HG03520 (cell line): ENCODE data around the gene DTYMK.
"Not testable (repeated sequence)": the region's sequence is repeated elsewhere in the genome, so short reads cannot be mapped to it uniquely, and the experiment has no call there.

ENCODE experiments used
- ATAC-seq: cut with Tn5 transposase; IDR thresholded peaks from one replicate; pipeline ENCODE4 v1.9.1; 2021; ENCODE audit warnings: mild to moderate bottlenecking, moderate library complexity; ENCODE audit not compliant: unreplicated experiment

The DTYMK gene, protein sequence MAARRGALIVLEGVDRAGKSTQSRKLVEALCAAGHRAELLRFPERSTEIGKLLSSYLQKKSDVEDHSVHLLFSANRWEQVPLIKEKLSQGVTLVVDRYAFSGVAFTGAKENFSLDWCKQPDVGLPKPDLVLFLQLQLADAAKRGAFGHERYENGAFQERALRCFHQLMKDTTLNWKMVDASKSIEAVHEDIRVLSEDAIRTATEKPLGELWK

GRCh38 chr2:241686650-241687425 lies at the start of gene DTYMK:
Gene DTYMK (minus strand): TSS chr2:241686815. CDS start chr2:241686783, 32 bp downstream.
- ATAC-seq: peak; percentile 93

- no peak for ATAC-seq
Observed at GRCh38 chr2:241736111-241736510, 49.5 kb upstream of the DTYMK start.

GRCh38 chr2:241734467-241735208 lies 48.0 kb upstream of the DTYMK start, which contains the start of gene D2HGDH:
Gene D2HGDH (plus strand): TSS chr2:241734630. CDS start chr2:241735225, 595 bp downstream.
- ATAC-seq: peak; percentile 69

DNA sequence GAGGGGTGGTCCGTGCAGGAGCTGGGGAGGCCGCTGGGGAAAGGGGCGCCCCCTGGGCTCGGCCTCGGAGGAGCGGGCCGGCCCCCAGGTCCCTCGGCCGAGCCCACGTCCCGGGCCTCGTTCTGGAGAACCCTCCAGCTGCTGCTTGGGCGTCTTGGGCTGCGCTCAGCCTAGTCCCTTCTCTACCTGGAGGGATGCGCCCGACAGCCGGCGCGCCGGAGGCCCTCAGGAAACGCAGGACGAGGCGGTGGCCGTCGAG lies 47.5 kb upstream of the DTYMK start:
- ATAC-seq: peak; percentile 24

GRCh38 chr2:241733391-241734207 lies 47.0 kb upstream of the DTYMK start:
- ATAC-seq: no peak

DNA sequence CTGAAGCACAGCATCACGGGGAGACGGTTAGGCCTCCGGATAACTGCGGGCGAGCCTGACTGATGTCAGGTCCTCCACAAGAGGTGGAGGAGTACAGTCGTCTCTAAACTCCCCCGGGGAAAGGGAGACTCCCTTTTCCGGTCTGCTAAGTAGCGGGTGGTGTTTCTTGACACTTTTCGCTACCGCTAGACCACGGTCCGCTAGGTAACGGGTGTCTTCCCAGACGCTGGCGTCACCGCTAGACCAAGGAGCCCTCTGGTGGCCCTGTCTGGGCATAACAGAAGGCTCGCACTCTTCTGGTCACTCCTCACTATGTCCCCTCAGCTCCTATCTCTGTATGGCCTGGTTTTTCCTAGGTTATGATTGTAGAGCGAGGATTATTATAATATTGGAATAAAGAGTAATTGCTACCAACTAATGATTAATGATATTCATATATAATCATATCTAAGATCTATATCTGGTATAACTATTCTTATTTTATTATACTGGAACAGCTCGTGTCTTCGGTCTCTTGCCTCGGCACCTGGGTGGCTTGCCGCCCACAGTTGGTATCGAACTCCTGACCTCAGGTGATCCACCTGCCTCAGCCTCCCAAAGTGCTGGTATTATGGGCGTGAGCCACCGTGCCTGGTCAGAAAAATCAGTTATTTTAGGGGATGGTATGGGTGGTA lies 46.0 kb upstream of the DTYMK start:
- ATAC-seq: not testable (repeated sequence)

DNA sequence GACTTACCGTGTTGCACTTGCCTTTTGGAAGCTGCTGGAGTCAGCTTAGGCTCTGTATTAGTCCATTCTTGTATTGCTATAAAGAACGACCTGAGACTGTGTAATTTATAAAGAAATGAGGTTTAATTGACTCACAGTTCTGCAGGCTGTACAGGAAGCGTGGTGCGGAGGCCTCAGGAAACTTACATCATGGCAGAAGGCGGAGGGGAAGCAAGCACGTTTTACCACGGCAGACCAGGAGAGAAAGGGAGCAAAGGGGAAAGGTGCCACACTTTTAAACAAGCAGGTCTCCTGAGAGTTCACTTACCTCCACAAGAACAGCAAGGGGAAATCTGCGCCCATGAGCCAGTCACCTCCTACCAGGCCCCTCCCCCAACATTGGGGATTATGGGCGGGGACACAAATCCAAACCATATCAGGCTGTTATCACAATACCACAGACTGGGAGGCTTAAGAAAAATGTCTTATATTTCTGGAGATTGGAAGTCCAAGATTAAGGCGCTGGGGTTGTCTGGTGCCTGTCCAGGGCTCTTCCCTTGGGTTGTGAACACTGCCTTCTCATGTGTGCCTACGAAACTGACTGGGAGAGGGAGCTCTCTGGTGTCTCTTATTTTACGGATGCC lies 44.2 kb upstream of the DTYMK start:
- ATAC-seq: no peak

DNA sequence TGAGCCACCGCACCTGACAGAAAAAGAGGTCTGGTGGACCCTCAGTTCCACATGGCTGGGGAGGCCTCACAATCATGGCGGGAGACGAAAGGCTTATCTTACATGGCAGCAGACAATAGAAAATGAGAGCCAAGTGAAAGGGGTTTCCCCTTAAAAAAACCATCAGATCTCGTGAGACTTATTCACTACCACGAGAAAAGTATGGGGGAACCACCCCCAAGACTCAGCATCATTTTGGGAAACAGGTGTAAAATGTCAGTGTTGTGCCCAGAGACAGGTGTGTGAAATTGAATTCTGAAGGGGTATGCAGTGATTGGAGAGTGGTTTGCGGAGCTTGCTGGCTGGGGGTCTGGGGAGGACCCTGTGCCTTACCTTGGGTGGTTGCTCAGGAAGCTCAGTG lies 43.3 kb upstream of the DTYMK start:
- no peak for ATAC-seq

GRCh38 chr2:241728627-241729026 lies 42.0 kb upstream of the DTYMK start:
- ATAC-seq: no peak

DNA sequence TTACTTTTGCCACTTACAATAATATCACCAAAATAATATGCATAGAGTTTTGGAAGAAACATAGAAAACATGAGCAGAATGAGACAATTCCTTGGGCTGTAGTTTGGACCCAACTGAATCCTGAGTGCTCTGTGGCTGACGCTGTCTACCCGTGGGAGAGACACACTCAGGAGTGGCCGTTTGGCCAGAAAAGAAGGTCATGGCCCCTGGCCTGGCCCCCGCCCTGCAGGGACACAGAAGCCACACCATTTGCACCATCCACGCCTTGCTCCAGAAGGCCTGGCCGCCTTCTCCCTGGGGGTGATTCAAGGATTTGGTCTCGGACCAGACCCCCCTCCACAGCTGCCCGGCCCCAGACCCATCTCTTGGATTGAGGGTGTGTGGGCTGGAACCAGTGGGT lies 41.4 kb upstream of the DTYMK start:
- no peak for ATAC-seq

GRCh38 chr2:241726459-241726858 lies 39.8 kb upstream of the DTYMK start:
- ATAC-seq: no peak

DNA sequence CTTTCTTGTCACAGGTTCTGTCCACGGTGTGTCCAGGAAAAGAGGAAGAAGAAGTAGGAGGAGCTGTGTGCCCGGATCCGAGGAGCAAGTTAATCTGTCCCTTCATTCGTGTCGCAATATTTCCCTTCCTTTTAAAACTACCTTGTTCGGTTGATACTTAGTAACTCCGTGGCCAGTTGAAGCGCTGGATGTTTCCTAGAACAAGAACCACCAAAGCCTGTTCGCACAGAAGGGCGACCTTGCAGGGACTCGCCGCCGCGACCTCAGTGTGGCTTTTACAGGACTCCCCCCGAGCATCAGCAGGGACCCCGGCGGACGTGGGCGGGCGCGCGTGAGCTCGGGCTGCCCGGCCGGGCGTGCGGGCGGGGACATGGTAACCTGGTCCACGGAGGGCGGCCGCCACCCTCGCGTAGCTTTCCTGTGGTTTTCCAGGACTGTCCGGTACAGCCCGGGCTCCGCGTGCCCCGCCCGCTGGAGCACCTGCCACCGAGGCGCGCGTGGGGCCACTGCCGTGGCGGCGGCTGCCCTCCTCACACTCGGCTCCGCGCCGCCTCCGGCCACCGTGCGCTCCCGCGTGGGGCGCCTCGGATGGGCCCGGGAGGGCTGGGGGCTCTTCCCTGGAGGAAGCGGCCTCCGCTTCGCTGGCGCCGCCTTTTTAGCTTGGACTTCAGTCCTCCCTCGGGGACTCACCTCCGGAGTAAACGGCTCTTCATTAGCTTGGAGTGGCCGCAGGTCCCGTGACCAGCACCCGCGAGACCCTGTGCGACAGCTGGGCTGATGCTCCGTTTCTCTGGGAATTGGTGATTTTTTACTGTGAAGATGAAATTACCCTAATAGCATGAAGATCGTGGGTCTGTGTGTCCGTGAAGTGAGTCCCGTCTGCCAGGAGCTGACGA lies 38.6 kb upstream of the DTYMK start:
- no peak for ATAC-seq

DNA sequence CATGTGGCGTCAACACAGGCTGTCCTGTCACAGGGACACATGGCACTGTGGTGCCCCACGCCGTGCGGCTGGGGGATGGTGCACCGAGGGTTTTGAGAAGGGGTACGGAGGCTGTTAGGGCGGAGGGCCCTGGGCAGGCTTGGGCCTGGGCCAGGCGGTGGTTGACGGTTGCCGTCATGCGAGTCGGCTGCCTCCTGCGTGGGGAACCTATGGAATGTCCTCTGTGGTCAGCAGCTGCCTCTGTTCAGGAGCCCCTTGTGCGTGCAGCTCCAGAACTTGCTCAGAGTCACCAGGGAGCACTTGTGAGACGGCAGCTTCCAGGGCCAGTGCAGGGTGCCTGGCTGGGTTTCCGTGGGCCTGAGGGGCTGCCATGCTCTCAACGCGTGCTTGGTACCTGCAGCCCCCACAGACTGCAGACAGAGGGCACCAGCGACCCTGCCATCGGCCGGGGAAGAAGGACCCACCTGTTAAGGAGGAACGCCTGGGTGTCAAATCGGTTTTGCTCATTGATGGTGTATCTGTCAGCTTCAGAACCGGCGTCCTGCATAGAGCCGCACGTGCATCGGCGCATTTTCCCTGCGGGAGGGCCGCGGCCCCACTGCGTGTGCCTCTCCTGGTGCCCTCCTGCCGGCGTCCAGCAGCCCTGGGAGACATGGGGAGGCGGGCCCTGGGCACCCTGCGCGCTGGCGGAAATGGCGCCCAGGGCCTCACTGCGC lies 37.8 kb upstream of the DTYMK start:
- no peak for ATAC-seq

DNA sequence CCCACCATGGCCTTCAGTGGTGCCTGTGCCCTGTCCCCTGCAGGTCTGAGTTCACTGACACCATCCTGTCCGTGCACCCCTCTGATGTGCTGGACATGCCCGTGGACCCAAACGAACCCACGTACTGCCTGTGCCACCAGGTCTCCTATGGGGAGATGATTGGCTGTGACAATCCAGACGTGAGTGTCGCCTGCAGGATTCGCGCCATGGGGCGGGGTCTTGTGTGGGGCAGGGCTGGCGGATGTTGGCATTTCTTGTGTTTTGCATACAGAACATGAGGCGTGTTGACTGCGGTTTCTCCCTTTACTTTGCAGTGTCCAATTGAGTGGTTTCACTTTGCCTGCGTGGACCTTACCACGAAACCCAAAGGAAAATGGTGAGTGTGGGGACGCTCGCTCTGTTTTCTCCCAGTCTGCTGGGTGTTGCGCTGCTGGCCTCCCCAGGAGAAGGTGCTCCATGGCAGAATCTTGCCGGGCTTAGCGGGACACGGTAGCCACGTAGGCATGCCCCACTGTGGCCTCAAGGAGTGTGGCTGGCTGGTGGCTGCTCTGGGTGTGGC lies 36.4 kb upstream of the DTYMK start:
- ATAC-seq: no peak

DNA sequence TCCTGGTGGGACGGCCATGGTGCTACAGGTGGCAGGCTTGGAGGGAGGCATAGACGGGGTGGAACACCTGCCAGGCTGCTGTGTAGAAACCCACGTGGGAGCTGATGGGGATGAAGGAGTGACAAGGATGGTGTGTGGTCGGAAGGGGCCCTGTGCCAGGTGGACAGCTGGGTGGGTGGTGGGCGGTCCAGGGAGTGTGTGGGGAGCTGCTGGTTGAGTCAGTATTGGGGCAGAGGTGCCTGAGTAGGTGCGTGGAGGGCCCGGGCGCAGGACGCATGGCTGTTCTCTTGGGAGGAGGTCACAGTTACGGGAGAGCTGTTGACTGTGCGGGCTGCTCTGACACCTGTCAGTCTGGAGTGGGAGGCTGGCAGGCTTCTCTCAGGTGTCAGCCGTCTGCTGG lies 35.2 kb upstream of the DTYMK start:
- no peak for ATAC-seq

DNA sequence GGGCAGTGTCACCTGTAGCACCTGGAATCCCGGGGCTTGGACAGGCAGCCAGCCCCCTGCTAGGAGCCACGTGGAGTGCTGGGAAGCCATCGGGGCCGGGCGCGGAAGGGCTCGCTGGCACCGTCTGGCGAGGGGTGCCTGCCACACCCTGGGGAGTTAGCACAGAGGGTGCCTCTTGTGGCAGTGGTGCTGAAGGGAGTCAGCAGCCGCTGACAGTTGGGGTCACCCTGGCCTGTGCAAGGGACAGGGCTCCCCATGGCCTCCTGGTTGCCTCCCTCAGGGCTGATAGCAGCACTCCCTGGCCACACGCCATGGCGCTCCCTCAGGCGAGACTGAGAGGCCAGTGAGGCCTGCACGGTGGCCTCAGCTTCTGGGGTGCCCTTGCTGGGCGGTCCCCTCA lies 33.9 kb upstream of the DTYMK start:
- ATAC-seq: no peak

DNA sequence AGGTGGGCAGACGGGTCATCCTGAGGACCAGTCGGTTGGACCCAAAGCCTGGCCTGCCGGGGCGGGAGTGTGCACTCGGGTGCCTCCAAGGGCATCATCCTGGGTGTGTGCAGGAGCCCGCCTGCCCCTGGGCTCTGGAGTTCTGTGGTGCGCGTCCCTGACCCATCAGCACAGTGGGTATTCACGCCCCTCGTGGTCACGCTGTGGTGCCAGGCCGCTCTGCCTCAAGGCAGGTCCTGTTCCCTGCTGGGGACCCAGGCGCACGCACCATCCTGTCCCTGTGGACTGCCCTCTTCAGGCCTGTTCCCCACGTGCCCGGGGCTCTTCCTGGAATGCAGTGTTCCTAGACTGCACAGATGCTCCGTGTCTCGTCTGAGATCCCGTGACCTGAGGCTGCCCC lies 33.5 kb upstream of the DTYMK start:
- ATAC-seq: no peak

GRCh38 chr2:241719093-241719492 lies 32.5 kb upstream of the DTYMK start:
- no peak for ATAC-seq
